ENCODE results near the gene CYP2A6.
"Not testable (repeated sequence)": the region's sequence is repeated elsewhere in the genome, so short reads cannot be mapped to it uniquely, and the experiment has no call there.

DNA sequence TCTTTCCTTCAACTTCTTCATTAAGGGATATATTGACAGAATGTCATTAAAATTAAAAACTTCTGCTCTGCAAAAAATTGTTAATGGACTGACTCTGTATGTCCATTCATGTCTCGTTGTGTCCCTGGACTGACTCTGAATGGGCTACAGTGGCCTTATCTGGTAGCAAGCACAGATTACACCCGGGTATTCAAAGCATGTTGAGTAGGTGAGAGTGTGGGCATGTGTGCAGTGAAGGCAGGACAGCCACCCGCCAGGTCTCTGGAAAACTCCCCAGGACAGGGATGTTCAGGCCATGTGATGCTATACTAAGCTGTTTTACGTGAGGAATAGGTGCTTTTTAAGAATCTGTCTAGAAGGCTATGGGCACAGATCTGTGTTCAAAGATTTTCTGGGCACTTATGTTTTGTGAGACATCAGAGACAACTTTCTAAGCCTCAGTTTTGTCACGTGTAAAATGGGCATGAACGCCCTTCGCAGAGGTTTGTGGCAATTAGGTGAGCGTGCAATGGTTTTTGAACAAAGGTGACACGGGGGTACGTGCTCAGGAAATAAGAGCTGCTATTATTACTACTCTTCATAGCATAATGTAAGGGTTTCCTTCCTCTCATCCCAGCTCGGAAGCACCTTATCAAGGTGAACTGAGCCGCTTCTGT, 7.1 kb downstream of the CYP2A6 start:
- not testable (repeated sequence) for TF ChIP-seq EZH2 (IDR thresholded peaks at IDR 0.05; ENCODE audit: low read depth, unreplicated experiment); POLR2AphosphoS5 (IDR thresholded peaks at IDR 0.05; ENCODE audit: low read depth); CREB1 (CRISPR knock-in tag; IDR thresholded peaks at IDR 0.05; ENCODE audit: low read depth); EZH2phosphoT487 (IDR thresholded peaks at IDR 0.05; ENCODE audit: unreplicated experiment); JUNB (IDR thresholded peaks at IDR 0.05; ENCODE audit: unreplicated experiment); ETS1 (IDR thresholded peaks at IDR 0.05); STAT1 (IDR thresholded peaks at IDR 0.05; ENCODE audit: unreplicated experiment); ZNF331 (CRISPR knock-in tag; IDR thresholded peaks at IDR 0.05; ENCODE audit: low read depth)
- TF ChIP-seq, protein P1, sequence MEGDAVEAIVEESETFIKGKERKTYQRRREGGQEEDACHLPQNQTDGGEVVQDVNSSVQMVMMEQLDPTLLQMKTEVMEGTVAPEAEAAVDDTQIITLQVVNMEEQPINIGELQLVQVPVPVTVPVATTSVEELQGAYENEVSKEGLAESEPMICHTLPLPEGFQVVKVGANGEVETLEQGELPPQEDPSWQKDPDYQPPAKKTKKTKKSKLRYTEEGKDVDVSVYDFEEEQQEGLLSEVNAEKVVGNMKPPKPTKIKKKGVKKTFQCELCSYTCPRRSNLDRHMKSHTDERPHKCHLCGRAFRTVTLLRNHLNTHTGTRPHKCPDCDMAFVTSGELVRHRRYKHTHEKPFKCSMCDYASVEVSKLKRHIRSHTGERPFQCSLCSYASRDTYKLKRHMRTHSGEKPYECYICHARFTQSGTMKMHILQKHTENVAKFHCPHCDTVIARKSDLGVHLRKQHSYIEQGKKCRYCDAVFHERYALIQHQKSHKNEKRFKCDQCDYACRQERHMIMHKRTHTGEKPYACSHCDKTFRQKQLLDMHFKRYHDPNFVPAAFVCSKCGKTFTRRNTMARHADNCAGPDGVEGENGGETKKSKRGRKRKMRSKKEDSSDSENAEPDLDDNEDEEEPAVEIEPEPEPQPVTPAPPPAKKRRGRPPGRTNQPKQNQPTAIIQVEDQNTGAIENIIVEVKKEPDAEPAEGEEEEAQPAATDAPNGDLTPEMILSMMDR (conservative IDR thresholded peaks at IDR 0.05; ENCODE audit: low read depth in 2 of 2): not testable (repeated sequence)
- TF ChIP-seq, protein P2, sequence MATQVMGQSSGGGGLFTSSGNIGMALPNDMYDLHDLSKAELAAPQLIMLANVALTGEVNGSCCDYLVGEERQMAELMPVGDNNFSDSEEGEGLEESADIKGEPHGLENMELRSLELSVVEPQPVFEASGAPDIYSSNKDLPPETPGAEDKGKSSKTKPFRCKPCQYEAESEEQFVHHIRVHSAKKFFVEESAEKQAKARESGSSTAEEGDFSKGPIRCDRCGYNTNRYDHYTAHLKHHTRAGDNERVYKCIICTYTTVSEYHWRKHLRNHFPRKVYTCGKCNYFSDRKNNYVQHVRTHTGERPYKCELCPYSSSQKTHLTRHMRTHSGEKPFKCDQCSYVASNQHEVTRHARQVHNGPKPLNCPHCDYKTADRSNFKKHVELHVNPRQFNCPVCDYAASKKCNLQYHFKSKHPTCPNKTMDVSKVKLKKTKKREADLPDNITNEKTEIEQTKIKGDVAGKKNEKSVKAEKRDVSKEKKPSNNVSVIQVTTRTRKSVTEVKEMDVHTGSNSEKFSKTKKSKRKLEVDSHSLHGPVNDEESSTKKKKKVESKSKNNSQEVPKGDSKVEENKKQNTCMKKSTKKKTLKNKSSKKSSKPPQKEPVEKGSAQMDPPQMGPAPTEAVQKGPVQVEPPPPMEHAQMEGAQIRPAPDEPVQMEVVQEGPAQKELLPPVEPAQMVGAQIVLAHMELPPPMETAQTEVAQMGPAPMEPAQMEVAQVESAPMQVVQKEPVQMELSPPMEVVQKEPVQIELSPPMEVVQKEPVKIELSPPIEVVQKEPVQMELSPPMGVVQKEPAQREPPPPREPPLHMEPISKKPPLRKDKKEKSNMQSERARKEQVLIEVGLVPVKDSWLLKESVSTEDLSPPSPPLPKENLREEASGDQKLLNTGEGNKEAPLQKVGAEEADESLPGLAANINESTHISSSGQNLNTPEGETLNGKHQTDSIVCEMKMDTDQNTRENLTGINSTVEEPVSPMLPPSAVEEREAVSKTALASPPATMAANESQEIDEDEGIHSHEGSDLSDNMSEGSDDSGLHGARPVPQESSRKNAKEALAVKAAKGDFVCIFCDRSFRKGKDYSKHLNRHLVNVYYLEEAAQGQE (IDR thresholded peaks at IDR 0.05; ENCODE audit: unreplicated experiment): not testable (repeated sequence)

Data from GM23338 (cell line).